Endothelial cell of umbilical vein (primary cell): Measurements from ENCODE around the gene MSL1. TPM values are rescaled to one million over a fixed set of nuclear protein-coding genes. Genes with fewer than 3 reads are reported as not detected.

Experiments used
- BruUV-seq: library from RNA; stranded (reverse); fragments of 400-500 nt; replicated peaks from 2 replicates; lab custom pipeline; 2021; lab: Mats Ljungman, UMichigan
- CTCF ChIA-PET: fragments of 300-600, 350-600 bp; sonication (Branson Sonifier 250); formaldehyde crosslinking; loops from one replicate; lab custom pipeline; 2021; ENCODE audit warnings: antibody characterized with exemption, inconsistent platforms; lab: Charles Lee
- POLR2A ChIA-PET: fragments of 300-600, 350-600 bp; sonication (Branson Sonifier 250); formaldehyde crosslinking; loops from one replicate; lab custom pipeline; 2021; ENCODE audit warnings: antibody characterized with exemption, inconsistent platforms; lab: Charles Lee
- DNase-seq: peaks from one replicate; pipeline ENCODE4 v3.0.0-alpha.2; 2011; ENCODE audit warnings: low read depth, low spot score
- FAIRE-seq: peaks from 2 replicates; lab custom pipeline; 2011; peaks lifted over from hg19 to GRCh38; lab: Jason Lieb, UNC
- H2AFZ ChIP-seq: 2 replicates; pipeline ENCODE4 v1.6.0; 2012; ENCODE audit warnings: low read depth, low read length, control low read depth, inconsistent platforms
- H3K27ac ChIP-seq: 2 replicates; pipeline ENCODE4 v1.5.1; 2011; ENCODE audit warnings: low read depth, mild to moderate bottlenecking, control low read depth, low read length, moderate library complexity; ENCODE audit not compliant: insufficient read depth
- H3K27me3 ChIP-seq, 2 experiments: 2 replicates each; pipeline versions ENCODE4 v1.6.0 to v1.6.1; 2011; ENCODE audit warnings: low read length in 2 of 2, mixed read lengths in 1 of 2; ENCODE audit not compliant: control insufficient read depth in 2 of 2, insufficient read depth in 2 of 2
- H3K36me3 ChIP-seq, 2 experiments: 2 replicates in 1 of 2; 3 replicates in 1 of 2; pipeline ENCODE4 v1.5.1; 2011; ENCODE audit warnings: low read length in 2 of 2, mild to moderate bottlenecking in 1 of 2, moderate library complexity in 1 of 2; ENCODE audit not compliant: control insufficient read depth in 2 of 2, insufficient read depth in 2 of 2; ENCODE audit errors: extremely low read depth in 1 of 2
- H3K4me1 ChIP-seq: 3 replicates; pipeline ENCODE4 v1.5.1; 2011; ENCODE audit warnings: mild to moderate bottlenecking, low read length; ENCODE audit not compliant: control insufficient read depth, insufficient read depth; ENCODE audit errors: extremely low read depth
- H3K4me2 ChIP-seq: 2 replicates; pipeline ENCODE4 v1.6.1; 2011; ENCODE audit warnings: low read length, control low read depth, mixed read lengths; ENCODE audit not compliant: insufficient read depth
- H3K4me3 ChIP-seq, 3 experiments: fragments of 200-600 bp in 1 of 3; sonication (generic), shearing (Covaris generic) in 1 of 3; replicated peaks in 1 of 3; 2 replicates each; pipeline ENCODE4 v1.5.1; 2011 to 2016; ENCODE audit warnings: control low read depth in 3 of 3, low read length in 3 of 3, mild to moderate bottlenecking in 2 of 3, inconsistent platforms in 1 of 3, low read depth in 1 of 3, moderate library complexity in 1 of 3; ENCODE audit not compliant: insufficient read depth in 1 of 3
- H3K79me2 ChIP-seq: 2 replicates; pipeline ENCODE4 v1.6.0; 2012; ENCODE audit warnings: low read length, inconsistent platforms; ENCODE audit not compliant: control insufficient read depth, insufficient read depth
- H3K9ac ChIP-seq: replicated peaks from 2 replicates; pipeline ENCODE3; 2011; ENCODE audit warnings: low read length, control low read depth; ENCODE audit not compliant: insufficient read depth; ENCODE audit errors: extremely low read depth
- H3K9me1 ChIP-seq: replicated peaks from 3 replicates; pipeline ENCODE4 v1.6.0; 2011; ENCODE audit warnings: mild to moderate bottlenecking, low read length; ENCODE audit not compliant: control insufficient read depth, insufficient read depth; ENCODE audit errors: extremely low read depth
- H3K9me3 ChIP-seq: replicated peaks from 2 replicates; pipeline ENCODE4 v1.5.1; 2012; ENCODE audit warnings: low read length, inconsistent platforms; ENCODE audit not compliant: control insufficient read depth, insufficient read depth
- H4K20me1 ChIP-seq: replicated peaks from 2 replicates; pipeline ENCODE3; 2011; ENCODE audit warnings: mild to moderate bottlenecking, low read length; ENCODE audit not compliant: control insufficient read depth, insufficient read depth; ENCODE audit errors: extremely low read depth
- EZH2 ChIP-seq: IDR thresholded peaks from 2 replicates; pipeline ENCODE4 v1.6.1; 2012; ENCODE audit warnings: borderline replicate concordance, low read depth, mild to moderate bottlenecking, moderate library complexity, low read length, inconsistent platforms; ENCODE audit not compliant: severe bottlenecking
- FOS ChIP-seq: IDR thresholded peaks from 2 replicates; pipeline ENCODE4 v1.6.1; 2011; ENCODE audit warnings: mild to moderate bottlenecking, low read length, moderate library complexity, borderline replicate concordance; ENCODE audit not compliant: insufficient read depth
- GATA2 ChIP-seq: IDR thresholded peaks from 2 replicates; pipeline ENCODE4 v1.7.0; 2011; ENCODE audit warnings: low read depth, mild to moderate bottlenecking, moderate library complexity, mixed read lengths, low read length; ENCODE audit not compliant: insufficient read length, insufficient read depth
- JUN ChIP-seq: IDR thresholded peaks from 2 replicates; pipeline ENCODE4 v1.6.1; 2011; ENCODE audit warnings: borderline replicate concordance, low read depth; ENCODE audit not compliant: insufficient read length, insufficient read depth
- MYC ChIP-seq: IDR thresholded peaks from one replicate; pipeline ENCODE4 v1.6.1; 2011; ENCODE audit warnings: mild to moderate bottlenecking, low read depth, low read length
- POLR2A ChIP-seq: IDR thresholded peaks from 2 replicates; pipeline ENCODE4 v1.6.1; 2012; ENCODE audit warnings: low read depth, mild to moderate bottlenecking, control low read depth, low read length
- POLR2AphosphoS5 ChIP-seq: IDR thresholded peaks from 2 replicates; pipeline ENCODE4 v1.6.1; 2012; ENCODE audit warnings: low read depth, mild to moderate bottlenecking, control low read depth, low read length, moderate library complexity; ENCODE audit not compliant: insufficient read depth
- dilution Hi-C: fragments of 300-500 bp; cut with MboI; formaldehyde crosslinking; loops from one replicate; pipeline ENCODE4 v1.15.0; 2019; ENCODE audit warnings: low sequenced_read_pairs; ENCODE audit not compliant: extremely low pct_ligation_motif_present
- intact Hi-C: fragments of 100-400 bp; cut with micrococcal nuclease; formaldehyde crosslinking; loops from one replicate; pipeline ENCODE4 v1.10.0; 2022
- polyA plus RNA-seq, 4 experiments: library from polyadenylated mRNA; depleted of rRNA in 3 of 4; stranded (reverse) in 3 of 4; unstranded in 1 of 4; fragments of >200 nt; gene quantifications; 2 replicates each; pipeline versions ENCODE4 v1.2.1 to v1.2.3, GENCODE V29; 2011 to 2012; ENCODE audit warnings: missing spikeins in 1 of 4
- total RNA-seq: library from RNA; stranded (reverse); gene quantifications from 2 replicates; pipeline ENCODE4 v1.2.3, GENCODE V29; 2021
- TF ChIP-seq, protein P1 (sequence below): IDR thresholded peaks from 2 replicates; pipeline ENCODE4 v1.6.1; 2011; ENCODE audit not compliant: insufficient read depth, insufficient read length
- TF ChIP-seq, protein P2 (sequence below), 2 donors: IDR thresholded peaks; 1 replicate in 1 of 2; 2 replicates in 1 of 2; pipeline ENCODE4 v1.5.1; 2011; ENCODE audit warnings: low read length in 2 of 2, mild to moderate bottlenecking in 2 of 2, moderate library complexity in 2 of 2, control low read depth in 1 of 2, inconsistent platforms in 1 of 2, low read depth in 1 of 2; ENCODE audit not compliant: insufficient read depth in 1 of 2; ENCODE audit errors: extremely low read depth in 1 of 2

MSL1 gene
- total and polyA plus RNA-seq, 2 donors (not counting 3 experiments of a cell fraction or from before 2014, with no cell fraction given): 30.9 to 95.0 TPM

GRCh38 chr17:40073454-40074174 is 48.2 kb upstream of the MSL1 start:
- Histone ChIP-seq H3K4me1 (peaks cover 29% of the 10 kb centered on the region), H3K4me3 (no peak overlapping the region), H3K36me3 (peaks cover 0 to 10% of the 10 kb centered on the region in 2 experiments), H3K9me3 (no peaks in the 10 kb centered on the region), H3K9me1 (no peaks in the 10 kb centered on the region), H3K79me2 (no peaks in the 10 kb centered on the region), H2AFZ (no peak overlapping the region), H3K27ac (no peak overlapping the region), H3K27me3 (no peaks in the 10 kb centered on the region), H3K4me2 (no peak overlapping the region), H3K9ac (no peak overlapping the region), H4K20me1 (no peaks in the 10 kb centered on the region)
- FAIRE-seq (no peak), DNase-seq (no peak)
- no TSS peak for BruUV-seq
- POLR2A ChIA-PET: interaction anchor here (0.5 kb wide), 1 partner anchor 9 kb away, joined by 4 read pairs; no protein-coding TSS in a partner anchor
- CTCF ChIA-PET: interaction anchor here (0.9 to 6.8 kb wide), 7 partner anchors 9 to 115 kb away, joined by 3 to 62 read pairs (median 7); partner anchors contain the start of gene CSF3
- intact Hi-C loops (no loop called here), dilution Hi-C loops (no loop called here)
- no peak for TF ChIP-seq GATA2
- no peak for TF ChIP-seq FOS
- TF ChIP-seq JUN: no peak
- no peak for TF ChIP-seq POLR2AphosphoS5
- no peak for TF ChIP-seq MYC
- TF ChIP-seq, protein P1, sequence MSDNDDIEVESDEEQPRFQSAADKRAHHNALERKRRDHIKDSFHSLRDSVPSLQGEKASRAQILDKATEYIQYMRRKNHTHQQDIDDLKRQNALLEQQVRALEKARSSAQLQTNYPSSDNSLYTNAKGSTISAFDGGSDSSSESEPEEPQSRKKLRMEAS: no peak
- TF ChIP-seq, protein P2, sequence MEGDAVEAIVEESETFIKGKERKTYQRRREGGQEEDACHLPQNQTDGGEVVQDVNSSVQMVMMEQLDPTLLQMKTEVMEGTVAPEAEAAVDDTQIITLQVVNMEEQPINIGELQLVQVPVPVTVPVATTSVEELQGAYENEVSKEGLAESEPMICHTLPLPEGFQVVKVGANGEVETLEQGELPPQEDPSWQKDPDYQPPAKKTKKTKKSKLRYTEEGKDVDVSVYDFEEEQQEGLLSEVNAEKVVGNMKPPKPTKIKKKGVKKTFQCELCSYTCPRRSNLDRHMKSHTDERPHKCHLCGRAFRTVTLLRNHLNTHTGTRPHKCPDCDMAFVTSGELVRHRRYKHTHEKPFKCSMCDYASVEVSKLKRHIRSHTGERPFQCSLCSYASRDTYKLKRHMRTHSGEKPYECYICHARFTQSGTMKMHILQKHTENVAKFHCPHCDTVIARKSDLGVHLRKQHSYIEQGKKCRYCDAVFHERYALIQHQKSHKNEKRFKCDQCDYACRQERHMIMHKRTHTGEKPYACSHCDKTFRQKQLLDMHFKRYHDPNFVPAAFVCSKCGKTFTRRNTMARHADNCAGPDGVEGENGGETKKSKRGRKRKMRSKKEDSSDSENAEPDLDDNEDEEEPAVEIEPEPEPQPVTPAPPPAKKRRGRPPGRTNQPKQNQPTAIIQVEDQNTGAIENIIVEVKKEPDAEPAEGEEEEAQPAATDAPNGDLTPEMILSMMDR (IDR thresholded peaks at IDR 0.05; ENCODE audit: extremely low read depth in 1 of 2, insufficient read depth in 1 of 2, low read depth in 1 of 2, low read length in 2 of 2): no peak
- no peak for TF ChIP-seq EZH2
- no peak for TF ChIP-seq POLR2A
